IPS-NIHi7 (cell line): ENCODE measurements around the gene SPOCK2.
A peak's percentile ranks its signal among the peaks of the same experiment; 100 is the strongest.
"Not testable (repeated sequence)": the region's sequence is repeated elsewhere in the genome, so short reads cannot be mapped to it uniquely, and the experiment has no call there.

Experiments
- DNase-seq: peaks from one replicate; pipeline ENCODE4 v3.0.0; 2012; ENCODE audit warnings: mixed read lengths; ENCODE audit errors: extremely low spot score

The SPOCK2 gene, protein sequence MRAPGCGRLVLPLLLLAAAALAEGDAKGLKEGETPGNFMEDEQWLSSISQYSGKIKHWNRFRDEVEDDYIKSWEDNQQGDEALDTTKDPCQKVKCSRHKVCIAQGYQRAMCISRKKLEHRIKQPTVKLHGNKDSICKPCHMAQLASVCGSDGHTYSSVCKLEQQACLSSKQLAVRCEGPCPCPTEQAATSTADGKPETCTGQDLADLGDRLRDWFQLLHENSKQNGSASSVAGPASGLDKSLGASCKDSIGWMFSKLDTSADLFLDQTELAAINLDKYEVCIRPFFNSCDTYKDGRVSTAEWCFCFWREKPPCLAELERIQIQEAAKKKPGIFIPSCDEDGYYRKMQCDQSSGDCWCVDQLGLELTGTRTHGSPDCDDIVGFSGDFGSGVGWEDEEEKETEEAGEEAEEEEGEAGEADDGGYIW

GRCh38 chr10:72087969-72088888, at the start of gene SPOCK2:
TSS of gene SPOCK2 (minus strand) at chr10:72088551. CDS start at chr10:72088328, 223 bp downstream.
- DNase-seq, result no peak

DNA sequence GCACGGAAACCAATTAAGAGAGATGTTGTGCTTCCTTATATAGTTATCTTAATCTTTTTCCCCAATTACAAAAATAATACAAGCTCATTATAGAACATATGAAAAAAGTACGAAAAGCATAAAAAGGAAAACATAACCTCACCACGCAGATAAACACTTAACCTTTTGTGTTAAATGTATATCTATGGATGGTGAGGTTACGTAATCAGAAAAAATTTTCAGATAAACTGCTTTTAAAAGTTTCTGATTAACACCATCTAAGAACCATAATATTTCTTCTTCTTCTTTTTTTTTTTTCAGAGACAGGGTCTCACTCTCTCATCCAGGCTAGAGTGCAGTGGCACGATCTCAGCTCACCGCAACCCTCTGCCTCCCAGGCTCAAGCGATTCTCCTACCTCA, 49.2 kb upstream of the SPOCK2 start:
- no peak for DNase-seq

DNA sequence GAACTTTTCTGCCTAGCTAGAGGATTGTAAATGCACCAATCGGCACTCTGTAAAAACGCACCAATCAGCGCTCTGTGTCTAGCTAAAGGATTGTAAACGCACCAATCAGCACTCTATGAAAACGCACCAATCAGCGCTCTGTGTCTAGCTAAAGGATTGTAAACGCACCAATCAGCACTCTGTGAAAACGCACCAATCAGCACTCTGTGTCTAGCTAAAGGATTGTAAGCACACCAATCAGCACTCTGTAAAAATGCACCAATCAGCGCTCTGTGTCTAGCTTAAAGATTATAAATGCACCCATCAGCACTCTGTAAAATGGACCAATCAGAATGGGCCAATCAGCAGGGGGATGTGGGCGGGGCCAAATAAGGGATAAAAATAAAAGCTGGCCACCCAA, 47.9 kb upstream of the SPOCK2 start:
- not testable (repeated sequence) for DNase-seq

GRCh38 chr10:72134785-72135767, 46.7 kb upstream of the SPOCK2 start:
- DNase-seq, result no peak

- no peak for DNase-seq
These were observed 45.2 kb upstream of the SPOCK2 start for GRCh38 chr10:72133517-72133916.

DNA sequence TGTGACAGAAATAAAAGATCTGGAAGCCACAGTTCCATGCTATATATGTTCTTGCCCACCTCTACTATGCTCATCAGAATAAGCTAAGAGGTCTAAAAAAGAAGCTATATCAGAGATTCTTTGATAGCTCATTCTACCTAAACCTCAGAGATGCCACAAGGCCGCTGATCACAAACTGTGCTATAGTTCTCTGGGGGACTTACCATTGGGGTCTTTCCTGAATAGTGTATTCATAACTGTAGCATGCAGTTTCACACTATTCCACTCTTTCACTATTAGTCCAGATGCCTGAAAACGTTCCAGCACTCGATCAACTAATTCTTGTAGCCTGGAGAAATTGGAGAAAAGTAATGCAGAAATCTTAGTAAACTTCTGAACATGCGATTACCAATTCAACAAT, 44.5 kb upstream of the SPOCK2 start:
- no peak for DNase-seq

GRCh38 chr10:72127571-72127970, 39.2 kb upstream of the SPOCK2 start:
- no peak for DNase-seq

DNA sequence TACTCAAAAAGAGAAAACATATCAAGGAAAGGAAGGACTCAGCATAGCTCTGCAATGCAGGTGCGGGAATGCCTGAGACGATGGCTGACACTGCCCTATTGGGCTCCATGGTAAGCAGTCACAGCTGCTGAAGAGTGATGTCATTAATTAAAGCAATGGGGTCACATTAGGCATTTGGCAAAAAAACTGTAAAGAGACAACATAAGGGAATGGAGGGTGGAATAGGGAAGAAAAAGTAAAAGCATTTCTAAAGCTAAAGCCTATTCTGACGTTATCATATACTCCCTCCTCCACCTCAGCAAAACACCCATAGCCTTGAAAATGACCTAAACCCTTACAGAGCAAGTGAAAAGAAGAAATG, 38.5 kb upstream of the SPOCK2 start:
- no peak for DNase-seq

GRCh38 chr10:72126184-72126871, 38.0 kb upstream of the SPOCK2 start:
- peak; percentile 51 for DNase-seq

GRCh38 chr10:72124989-72125388, 36.6 kb upstream of the SPOCK2 start:
- no peak for DNase-seq

GRCh38 chr10:72124381-72124780, 36.0 kb upstream of the SPOCK2 start:
- no peak for DNase-seq

DNA sequence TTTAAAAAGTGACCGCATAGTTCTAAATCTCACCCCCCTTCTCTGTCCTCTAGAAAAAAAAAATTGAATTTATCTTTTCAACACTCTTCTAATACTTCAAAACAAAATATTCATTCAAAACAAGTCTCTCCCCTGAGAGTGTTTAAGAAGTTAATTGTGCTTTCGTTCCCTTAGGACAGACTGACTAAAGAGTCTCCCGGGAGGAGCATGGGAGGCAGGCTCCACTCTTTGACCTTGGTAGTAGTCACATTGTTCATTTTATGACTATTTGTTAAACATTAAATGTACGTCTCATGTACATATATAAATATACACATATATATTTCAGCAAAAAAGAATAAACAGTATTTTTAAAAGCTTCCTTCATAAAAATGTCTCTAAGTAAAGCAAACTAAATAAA, 35.3 kb upstream of the SPOCK2 start:
- DNase-seq, result no peak

DNA sequence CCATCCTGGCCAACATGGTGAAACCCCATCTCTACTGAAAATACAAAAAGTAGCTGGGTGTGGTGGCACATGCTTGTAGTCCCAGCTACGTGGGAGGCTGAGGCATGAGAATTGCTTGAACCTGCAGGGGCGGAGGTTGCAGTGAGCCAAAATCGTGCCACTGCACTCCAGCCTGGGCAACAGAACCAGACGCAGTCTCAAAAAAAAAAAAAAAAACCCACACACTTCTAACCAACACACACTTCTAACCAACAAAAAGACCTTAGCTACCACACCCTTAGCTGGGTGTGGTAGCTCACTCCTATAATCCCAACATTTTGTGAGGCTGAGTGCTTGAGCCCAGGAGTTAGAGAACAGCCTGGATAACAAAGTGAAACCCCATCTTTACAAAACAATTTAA, 33.9 kb upstream of the SPOCK2 start:
- no peak for DNase-seq

DNA sequence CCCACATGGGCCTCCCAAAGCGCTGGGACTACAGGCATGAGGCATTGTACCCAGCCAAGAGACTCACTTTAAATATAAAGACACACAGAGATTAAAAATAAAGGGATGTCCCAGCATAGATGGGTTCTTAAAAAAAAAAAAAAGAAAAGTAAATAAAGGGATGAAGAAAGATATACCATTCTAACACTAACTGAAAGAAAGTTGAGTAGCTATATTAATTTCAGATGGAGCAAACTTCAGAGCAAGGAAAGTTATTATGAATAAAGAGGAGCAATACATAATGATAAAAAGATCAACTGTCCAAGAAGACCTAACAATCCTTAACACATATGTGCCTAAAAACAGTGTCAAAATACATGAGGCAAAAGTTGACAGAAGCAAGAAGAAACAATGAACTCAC, 33.0 kb upstream of the SPOCK2 start:
- no peak for DNase-seq

GRCh38 chr10:72116372-72116771, 28.0 kb upstream of the SPOCK2 start:
- no peak for DNase-seq

DNA sequence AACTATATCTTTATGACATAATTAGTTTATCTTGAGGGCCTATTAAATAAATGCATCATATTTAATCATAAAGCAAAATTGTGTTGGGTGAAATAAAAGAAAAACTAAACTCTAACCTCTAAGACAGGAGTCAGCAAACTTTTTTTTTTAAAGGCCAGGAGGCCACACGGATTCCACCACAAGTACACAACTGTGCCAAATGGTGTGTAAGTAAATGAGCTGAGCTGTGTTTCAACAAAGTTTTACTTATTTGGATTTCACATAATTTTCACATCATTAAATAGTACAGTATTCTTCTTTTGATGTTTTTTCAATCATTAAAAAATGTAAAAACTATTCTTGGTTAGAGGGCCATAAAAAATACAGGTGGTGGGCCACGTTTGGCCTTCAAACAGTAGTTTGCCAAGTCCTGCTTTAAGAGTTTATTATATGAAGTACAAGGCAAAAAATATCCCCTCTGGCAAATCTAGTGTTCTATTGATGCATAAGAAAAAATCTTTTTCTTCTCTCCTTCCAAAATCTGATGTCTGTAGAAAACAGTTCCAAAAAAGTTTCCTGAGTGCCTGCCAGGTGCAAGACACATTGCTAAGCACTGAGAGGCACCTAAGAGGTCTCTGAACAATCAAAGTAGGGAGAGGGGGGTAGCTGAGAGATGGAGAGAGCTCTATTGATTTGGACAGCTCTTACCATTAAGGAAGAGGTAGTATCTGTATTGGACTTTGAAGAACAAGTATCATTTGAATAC, 26.5 kb upstream of the SPOCK2 start:
- no peak for DNase-seq

GRCh38 chr10:72110673-72111401, 22.5 kb upstream of the SPOCK2 start:
- no peak for DNase-seq

DNA sequence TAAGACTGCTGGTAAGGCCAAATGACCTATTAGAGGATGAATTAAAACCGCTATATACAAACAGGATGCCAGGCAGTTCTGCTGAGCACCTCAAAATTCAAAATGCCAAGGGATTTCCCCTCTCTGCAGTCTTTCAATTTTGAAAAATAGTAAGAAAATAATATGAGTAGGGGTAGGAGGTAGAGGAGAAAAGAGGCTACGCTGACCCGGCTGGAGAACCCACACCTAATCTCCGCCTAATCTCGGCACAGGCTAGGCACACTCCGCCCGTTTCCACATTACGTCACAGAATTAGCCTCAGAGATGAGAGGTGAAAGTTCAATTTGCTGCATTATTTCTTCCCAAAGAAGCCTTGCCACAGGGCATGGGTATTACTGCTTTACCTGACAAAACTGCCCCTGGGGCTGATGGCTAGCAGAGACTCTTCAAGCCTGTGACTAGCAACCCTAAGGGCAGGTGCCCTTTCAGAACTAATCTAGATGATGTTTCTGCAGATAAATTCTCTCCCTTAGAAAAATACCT, 21.3 kb upstream of the SPOCK2 start:
- DNase-seq, result no peak
